DOHH2 (cell line): ENCODE measurements around the gene AAGAB.

Source experiments
- EZH2phosphoT487 ChIP-seq: fragments of 200-600 bp; sonication (generic); IDR thresholded peaks from 2 replicates; pipeline ENCODE4 v1.6.1; 2017; ENCODE audit warnings: borderline replicate concordance, mild to moderate bottlenecking, antibody characterized with exemption, low read length, moderate library complexity, mixed read lengths
- TF ChIP-seq, protein P1 (sequence below): fragments of 200-600 bp; sonication (generic); IDR thresholded peaks from one replicate; pipeline ENCODE4 v1.5.1; 2014; ENCODE audit warnings: antibody characterized with exemption, mild to moderate bottlenecking, low read depth, low read length; ENCODE audit not compliant: poor library complexity, severe bottlenecking

DNA sequence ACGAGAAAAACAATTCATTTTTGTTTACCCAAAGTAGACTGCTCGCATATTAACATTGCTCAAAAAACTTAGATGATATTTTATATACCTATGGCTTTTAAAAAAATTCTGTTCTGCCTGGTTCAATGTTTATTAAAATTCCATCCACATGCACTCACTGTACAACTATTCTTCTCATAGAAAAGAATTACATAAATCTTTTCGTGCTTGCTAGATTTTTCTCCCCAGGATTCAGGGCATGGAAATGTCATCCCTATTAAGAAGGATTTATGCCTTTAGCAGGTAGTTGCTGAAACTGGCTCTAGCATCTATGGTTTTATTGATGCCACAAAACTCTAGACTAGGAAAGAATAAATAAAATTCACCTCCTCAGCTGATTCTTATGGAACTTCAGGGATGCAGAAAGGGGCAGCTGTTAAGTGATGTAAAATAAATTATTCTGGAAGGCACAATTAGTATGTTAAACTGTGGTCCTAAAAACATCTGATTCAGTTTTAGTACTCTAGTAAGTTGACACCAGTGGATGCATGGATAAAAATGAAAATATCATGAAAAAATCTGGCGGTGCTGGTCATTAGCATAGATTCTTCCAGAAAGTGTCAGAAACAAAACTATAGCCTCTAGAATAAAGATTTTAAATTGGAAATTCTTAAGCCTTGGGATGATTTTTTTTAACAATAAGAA lies 41.6 kb downstream of the AAGAB start:
- TF ChIP-seq, protein P1, sequence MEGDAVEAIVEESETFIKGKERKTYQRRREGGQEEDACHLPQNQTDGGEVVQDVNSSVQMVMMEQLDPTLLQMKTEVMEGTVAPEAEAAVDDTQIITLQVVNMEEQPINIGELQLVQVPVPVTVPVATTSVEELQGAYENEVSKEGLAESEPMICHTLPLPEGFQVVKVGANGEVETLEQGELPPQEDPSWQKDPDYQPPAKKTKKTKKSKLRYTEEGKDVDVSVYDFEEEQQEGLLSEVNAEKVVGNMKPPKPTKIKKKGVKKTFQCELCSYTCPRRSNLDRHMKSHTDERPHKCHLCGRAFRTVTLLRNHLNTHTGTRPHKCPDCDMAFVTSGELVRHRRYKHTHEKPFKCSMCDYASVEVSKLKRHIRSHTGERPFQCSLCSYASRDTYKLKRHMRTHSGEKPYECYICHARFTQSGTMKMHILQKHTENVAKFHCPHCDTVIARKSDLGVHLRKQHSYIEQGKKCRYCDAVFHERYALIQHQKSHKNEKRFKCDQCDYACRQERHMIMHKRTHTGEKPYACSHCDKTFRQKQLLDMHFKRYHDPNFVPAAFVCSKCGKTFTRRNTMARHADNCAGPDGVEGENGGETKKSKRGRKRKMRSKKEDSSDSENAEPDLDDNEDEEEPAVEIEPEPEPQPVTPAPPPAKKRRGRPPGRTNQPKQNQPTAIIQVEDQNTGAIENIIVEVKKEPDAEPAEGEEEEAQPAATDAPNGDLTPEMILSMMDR, result no peak
- TF ChIP-seq EZH2phosphoT487, result no peak
